Forelimb muscle (tissue), 1 donor: ENCODE measurements around the gene FAM53B. TPM values are rescaled to one million over a fixed set of nuclear protein-coding genes. Genes with fewer than 3 reads are reported as not detected.

ENCODE experiments used
- DNase-seq: peaks from one replicate; pipeline ENCODE4 v3.0.0-alpha.2; 2013; ENCODE audit warnings: low read depth
- polyA plus RNA-seq: library from polyadenylated mRNA; unstranded; fragments of 120-200 nt; gene quantifications from one replicate; pipeline ENCODE4 v1.2.1, GENCODE V29; 2013; ENCODE audit not compliant: insufficient read length

The FAM53B gene
- polyA plus RNA-seq, 1 donor: 27.6 TPM

DNA sequence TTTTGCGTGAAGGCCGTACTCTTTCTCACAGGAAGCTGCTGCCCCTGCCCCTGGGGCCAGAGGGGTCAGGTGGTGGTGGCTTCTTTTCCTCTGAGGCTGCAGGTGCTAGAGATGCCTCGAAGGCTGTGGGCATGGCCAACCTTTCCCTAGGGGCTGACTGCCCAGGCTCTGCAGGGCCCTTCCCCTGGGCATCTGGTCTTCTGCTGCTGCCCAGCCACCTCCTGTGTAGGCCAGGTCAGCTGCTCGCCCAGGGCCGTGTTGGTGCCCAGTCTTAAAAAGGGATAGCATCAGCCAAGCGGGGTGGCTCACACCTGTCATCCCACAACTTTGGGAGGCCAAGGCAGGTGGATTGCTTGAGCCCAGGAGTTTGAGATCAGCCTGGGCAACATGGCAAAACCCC, 114.3 kb downstream of the FAM53B start:
- DNase-seq: no peak

DNA sequence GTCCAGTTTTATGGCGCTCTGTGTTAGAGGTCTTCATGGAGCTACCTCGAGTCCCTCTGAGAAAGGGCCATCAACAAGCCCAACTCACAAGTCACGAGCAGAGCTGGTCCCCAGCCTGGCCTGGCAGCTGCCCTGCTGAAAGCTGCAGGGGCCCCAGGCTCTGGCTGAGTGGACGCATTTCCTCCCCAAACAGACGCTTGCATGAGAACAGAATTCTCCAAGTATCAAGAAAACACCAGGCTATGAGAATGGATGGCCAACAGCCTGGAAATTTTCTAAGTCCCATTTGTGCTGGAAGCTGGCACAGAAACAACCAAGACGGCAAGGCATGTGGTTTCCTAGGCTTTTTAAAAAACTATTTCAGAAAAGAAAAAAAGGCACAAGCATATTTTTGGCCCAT, 114.8 kb downstream of the FAM53B start:
- no peak for DNase-seq

DNA sequence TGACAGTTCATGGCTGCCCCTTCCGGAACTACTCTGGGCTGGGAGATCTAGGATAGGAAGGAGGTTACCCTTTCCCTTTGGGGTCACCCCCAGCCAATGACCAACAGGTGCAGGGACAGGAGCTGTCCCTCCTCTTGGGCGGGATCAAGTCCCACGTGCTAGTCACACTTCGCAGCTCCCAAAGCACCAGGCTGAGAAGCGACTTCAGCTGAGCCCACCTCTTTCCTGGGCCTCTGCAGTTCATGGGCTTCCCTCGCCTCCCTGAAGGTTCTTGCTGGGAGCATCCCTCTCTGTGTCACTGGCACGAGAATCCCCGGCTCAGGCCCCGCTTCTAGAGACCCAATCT, 115.5 kb downstream of the FAM53B start:
- no peak for DNase-seq

DNA sequence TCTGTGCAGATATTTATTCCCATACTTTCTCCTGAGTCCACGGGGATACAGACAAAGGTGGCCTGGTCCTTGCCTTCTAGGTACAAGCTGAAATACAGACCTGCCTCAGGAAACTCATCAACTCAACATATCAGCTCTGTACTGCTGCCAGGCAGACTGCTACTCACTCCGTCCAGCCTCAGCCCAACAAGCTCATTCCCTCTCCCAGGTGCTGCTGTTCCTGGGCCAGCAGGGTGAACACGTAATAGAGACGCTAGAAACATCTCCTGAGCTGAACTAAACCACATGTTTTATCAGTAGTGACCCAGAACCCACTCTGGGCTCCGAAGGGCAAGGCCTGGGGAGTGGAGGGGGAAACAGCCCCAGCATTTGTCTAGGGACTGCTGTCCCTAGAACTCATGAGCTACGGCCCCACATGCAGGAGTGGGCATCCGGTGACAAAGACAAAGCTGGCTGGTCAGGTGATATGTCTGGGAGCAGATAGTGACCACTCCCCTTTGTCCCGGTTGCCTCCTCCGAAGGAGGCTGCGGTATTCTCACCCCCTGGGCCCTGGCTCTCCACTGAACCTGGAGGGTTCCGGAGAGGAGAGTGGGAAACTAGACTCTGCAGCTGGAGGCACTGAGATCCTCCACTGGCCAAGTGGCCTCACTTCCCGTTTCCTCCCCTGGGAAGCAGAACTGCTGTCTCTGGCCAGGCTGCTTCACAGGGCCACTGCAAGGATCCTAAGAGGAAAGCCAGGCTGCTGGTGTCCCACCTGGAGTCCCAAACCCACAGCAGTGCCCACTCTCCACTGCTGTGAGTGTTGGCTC, 116.1 kb downstream of the FAM53B start:
- no peak for DNase-seq

DNA sequence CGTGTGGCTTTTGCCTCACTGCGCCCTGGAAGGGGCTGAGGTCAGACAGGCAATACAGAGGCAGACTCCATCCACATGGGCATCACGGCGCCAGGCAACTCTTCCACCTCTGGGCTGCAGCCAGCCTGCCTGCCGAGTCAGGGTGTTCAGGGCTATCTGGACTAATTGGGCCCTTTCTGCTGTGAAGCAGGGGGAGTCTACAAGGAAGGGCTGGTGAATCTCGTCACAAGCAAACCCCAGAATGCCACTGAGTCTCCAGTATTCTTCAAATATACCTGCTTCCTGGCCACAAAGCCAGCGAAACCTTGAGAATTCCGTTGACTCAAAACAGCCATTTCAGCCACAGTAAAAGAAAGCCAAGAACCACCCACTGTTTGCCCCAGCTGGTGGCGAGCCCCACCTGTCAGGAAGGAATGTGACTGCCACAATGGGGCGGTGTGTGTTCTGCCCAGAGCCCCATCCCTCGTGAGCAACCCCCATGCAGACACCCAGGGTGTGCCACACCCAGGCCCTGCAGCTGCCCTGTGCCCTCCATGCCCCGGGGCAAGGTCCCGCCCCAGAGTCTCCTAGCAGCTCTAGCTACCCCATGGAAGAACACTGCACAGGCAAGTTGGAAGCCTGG, 117.3 kb downstream of the FAM53B start:
- DNase-seq: no peak

DNA sequence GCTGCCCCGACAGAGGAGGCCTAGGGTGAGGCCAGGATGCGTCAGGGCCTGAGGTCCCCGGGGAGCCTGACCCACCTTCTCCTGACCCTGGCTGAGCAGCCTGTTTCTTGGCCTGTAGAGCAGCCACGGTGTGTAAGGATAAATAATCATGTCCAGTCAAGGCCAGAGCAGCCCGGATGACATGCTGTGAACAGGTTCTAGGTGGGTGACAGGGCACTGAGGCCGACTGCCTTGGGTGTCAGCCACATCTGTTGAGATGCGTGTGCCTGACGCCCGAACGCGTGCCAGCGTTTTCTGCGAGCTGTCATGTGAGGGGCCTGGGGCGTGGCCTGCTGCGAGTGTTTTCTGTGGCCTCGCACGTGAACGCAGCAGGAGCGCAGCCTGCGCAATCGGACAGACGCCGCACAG, 118.3 kb downstream of the FAM53B start:
- no peak for DNase-seq

DNA sequence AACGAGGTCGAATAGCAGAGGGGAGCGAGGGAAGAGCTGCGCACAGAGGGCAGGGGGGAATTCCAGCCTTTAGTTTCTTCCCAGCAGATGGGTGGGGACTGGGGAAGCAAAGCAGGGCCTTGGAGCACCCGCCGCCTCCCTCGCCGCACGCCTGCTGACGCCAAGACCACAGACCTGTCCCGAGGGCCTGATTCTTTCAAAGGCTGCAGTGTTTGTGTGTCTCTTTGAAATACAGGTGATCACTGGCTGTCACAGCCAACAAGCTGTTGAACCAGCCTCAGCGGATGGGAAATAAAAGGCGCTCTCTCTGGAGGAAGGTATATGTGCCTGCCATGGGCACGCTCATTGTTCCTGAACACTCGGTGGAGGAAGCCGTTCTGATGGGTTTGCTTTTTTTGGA, 119.3 kb downstream of the FAM53B start:
- no peak for DNase-seq

DNA sequence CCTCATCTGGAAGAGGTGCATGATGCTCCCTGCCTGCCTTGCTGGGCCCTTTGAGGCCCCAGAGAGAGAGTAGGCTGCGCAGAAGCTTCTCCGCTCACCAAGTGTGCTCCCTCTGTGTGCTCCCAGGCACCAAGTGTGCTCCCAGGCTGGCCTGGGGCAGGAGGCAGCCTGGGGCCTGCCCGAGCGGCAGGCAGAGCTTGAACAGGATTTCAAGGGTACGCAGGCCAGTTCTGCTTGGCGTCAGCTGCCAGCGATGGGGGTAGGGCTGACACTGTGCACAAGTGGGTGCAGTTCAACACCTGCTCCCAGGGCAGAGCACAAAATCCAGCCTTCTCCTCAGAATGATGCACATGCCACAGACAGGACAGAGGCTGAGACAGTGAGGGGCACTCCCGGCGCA, 119.7 kb downstream of the FAM53B start:
- DNase-seq: no peak

DNA sequence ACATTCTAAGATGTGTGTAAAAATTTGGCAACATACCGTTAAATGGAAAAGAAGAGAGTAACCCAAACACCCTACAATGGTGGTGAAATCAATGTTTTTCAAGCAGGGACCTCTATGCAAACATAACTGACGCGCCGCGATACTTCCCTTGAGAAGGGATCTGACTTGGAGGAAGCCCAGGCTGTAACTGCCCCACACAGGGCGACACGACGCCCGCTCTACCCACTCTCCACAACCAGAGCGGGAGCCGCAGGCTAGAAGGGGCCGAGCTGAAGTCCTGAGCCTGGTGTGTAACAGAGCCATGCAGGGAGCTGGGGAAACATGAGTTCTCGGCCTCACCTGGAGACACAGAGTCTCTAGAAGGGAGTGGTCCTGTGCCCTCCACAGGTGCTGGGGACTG, 120.2 kb downstream of the FAM53B start:
- DNase-seq: no peak

DNA sequence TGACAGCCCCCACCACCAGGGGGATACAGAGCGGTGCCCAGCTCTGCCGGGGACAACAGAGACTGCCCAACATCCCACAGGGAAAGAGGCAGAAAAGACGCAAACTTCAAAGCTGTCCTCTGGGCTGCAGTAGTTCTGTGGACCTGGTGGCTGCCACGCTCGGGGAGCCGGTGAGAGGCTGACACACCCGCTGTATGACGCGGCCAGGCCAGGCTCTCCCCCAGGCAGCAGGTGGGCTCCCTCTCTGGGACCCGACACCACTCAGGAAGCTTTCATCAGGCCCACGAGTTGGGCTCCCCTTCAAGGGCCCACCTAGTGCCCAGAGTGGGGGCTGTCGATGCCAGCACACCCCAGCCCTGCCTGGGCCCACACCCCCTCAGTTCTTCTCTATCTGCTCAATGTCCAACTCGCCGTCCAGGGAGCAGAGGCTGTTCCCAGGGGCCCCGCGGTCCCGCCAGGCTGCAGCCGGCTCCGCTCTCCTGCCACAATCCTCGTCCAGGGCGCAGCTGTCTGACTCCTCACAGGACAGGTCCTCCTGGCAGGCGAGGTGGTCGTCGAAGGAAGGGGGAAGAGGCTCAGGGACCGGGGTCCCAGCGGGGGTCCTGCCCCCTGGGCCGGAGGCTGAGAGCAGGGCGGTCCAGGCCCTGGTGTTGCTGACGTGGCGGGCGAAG, 121.2 kb downstream of the FAM53B start:
- DNase-seq: no peak

DNA sequence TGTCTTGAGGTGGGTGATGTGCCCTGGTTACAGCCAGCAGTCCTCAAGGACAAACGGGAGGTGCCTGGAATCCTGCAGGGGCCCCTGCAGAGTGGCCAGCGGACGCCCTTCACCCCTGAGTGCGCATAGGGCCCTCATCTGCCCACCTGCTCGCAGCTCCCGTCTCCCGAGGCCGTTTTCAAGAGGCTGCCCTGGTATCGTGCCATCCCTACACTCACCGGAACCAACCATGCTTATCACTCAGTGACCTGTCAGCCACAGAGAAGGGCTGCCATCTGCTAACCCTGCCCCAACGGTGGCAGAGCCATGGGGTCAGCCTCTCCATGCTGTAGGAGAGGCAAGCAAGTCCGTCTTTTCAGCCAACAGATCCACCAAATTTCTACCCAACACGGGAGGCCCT, 122.0 kb downstream of the FAM53B start:
- no peak for DNase-seq

DNA sequence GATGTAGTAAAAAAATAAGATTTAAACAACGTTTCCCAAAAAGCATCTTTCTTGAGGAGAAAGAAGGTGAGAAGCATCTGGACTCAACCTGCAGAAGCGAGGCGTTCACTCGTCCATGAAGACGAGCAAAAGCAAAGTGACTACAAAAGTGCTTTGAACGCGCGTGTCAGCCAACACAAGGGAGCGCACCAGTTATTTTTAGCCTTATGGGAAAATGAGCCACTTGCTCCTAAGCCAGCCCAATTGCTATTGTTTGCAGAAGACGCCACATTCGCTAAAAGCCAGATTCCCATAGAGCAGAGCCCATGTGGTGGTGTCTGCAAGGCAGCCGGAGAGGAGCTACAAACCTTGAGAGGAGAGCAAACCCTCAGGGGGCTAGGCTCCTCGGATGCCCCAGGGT, 122.5 kb downstream of the FAM53B start:
- DNase-seq: no peak

DNA sequence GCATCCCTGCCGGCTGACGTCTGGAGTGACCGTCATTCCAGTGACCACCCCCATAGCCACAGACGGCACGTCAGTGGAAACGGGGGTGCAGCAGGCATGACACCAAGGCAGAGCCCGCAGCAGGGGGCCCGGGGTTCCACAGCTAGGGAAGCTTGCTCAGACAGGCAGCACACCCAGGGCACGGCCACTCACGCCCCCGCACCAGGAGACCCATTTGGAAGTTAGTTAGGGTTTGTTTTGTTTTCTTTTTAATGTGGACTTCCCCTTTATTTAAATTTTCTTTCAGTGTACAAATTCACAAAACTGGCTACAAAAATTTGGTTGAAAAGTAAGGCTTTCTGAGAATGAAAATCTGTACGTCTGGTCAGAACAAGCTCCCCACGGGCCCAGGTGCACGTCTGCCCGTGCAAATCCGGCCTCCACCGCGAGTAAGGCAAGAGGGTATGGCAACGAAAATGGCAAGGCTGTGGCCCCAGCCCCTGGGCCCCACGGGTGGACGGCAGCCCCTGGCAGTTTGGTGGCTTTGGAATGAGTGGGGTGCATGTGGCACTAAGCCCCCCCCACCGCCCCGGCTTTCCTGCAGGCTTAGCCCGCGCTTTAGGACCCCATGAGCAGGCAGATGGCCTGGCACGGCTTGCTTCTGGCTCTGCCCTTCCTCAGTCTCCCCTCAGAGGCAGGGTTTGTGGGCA, 124.2 kb downstream of the FAM53B start:
- no peak for DNase-seq

DNA sequence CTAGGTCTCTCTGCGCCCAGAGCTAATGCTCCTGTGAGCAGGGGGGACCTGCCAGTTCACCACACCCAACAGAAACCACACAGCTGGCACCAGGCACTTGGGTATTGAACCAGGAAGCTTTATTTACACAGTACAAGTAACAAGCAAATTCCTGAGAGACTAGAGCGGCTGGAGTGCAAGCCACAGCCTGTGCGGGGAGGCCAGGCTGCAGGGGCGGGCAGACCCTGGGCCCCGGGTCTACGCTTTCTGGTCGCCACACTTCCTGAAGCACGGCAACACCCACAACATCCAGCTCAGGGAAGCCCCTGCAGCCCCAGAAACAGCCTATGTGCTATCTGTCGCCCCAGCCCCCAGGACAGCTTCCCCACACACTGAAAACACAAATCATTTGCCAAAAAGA, 125.0 kb downstream of the FAM53B start:
- no peak for DNase-seq

DNA sequence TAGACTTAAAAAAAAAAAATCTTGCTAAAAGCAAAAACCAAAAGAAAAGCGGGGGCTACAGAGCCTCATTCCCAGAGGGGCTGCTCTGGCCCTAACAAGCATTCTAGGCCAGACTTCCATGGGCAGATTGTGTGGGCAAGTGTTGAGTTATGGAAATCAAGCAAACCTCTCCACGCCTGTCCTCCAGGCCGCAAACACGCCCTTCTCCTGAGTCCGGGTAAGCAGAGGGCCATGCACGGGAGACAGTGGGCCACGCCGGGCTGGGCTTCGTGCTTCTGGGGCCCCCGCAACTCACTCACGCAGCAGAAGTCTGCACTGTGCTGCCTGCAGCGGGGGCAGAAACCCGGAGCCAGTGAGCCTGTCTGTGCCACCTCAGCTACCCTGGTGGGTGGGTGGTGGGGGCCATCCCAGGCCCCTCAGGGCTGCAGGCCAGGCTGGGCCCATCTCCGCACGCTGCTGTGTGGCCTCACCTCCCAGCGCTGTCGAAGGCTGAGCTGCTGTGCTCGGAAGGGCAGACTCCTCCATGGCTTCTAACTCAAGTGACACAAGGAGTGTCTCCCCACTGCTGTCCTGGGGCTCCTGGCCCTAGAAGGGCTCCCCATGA, 125.6 kb downstream of the FAM53B start:
- no peak for DNase-seq

DNA sequence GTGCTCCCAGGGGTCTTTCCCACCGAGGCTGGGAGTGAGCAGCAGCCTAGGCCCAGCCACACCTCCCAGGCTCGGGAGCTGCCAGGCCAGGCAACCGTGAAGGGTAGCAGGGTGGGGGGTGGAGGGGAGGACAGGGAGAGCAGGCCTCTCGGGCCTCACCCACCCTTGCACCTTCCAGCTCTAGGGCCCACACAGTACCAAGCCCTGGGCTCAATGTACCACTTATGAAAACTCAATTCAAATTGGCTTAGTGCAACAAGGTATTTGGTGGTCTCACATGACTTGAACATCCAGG, 127.4 kb downstream of the FAM53B start:
- DNase-seq: no peak

DNA sequence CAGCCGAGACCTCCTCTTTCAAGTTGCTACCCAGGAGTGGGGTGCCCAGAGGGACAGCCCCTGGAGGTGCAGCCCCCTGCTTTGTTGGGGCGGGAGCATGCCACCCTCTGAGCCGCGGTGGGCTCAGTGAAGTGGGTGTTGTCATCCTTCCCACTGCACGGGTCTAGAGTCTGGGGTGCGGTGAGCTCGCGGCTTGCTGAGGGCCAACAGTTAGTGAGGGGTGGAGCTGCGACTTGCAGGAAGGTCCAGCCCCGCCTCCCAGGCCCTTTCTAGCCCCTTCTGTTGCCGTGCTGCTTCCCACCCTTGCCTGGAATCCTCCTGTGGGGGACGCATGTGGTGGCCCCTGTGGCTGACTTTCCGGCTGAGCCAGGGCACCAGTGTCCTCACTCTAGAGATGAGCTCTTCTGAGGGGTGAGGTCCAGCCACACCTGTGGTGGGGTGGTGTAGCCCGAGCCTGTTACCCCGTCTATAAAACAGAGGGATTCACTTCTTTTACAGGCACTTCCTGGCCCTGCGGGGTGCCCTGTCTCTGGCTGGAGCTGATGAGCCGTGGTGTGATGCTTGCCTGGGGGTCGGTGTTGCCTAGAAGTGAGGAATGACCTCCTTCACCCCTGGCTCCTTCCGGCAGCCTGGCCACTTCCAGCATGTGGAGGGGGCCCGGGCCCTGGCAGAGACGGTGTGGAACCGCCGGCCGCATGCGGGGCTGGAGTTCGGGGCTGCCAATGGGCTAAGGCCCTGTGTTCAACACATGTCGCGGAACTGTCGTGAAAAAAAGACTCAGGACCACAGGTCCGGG, 127.9 kb downstream of the FAM53B start:
- no peak for DNase-seq

DNA sequence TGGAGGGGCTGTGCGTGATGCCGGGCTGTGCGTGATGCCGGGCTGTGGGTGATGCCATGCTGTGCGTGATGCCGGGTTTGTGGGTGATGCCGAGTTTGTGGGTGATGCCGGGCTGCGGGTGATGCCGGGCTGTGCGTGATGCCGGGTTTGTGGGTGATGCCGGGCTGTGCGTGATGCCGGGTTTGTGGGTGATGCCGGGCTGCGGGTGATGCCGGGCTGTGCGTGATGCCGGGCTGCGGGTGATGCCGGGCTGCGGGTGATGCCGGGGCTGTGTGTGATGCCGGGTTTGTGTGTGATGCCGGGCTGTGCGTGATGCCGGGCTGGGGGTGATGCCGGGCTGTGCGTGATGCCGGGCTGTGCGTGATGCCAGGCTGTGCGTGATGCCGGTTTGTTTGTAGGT, 128.9 kb downstream of the FAM53B start:
- DNase-seq: no peak

DNA sequence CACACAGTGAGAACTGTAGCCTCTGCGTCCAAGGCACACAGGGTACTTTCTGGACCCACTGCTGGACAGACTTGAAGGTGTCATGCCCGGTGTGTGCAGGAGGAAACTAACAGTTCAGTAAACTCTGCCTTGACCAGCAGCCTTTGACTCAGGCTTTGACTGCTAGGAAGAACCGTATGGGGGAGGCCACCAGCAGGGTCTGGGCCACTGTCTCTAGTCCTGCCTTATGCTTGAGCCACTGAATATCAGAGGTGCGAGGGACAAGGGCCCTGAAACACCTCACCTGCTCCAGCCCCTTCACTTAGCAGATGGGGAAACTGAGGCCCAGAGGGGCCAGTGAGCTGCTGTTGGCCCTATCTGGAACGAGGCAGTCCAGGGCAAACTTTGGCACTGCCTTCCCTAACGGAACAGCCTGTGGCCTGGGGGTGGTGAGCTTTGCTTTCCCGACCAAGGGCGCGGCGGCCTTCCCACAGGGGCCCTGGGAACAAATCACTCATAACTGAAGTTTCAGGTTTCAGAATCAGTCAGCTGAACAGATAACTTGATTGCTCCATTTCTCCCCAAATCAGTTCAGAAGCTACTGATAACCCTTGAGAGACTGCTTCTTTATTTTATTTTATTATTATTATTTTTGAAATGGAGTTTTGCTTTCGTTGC, 130.0 kb downstream of the FAM53B start:
- no peak for DNase-seq

DNA sequence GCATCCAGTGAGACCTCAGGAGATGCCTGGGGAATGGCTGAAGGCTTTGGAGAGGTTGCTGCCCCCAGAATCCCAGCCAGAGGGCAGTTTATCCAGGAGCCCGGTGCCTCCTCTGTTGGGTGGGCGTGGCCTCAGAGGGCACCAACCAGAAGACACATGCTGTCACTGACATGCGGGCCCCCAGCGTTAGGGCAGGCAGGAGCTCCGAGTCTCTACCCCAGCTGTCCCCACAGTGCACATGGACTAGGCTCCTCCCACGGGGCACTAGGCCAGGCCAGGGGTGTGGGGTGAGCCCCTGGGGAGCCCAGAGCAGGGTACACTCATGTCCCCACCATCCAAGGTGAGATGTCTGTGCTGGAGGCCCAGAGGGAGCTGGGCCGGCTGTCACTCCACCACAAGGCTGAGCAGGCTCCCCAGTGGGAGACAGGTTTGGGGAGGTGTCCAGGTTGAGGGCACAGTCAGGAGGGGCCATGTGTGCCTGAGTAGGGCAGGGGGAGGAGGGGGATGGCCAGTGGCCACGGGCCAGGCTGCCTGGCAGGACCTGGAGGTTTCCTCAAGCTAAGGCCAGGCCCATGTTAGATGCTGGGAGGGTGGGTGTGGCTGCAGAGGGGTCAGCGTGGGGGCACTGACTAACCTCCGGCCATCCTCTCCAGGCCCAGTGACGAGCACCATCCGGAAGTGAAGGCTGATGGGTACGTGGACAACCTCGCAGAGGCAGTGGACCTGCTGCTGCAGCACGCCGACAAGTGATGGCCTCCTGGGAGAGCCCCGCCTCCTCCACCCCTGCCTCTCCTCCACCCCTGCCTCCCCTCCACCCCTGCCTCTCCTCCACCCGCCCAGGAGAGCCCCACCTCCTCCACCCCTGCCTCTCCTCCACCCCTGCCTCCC, 131.3 kb downstream of the FAM53B start:
- no peak for DNase-seq
